ENCODE results near the gene NDST3.

The NDST3 gene

DNA sequence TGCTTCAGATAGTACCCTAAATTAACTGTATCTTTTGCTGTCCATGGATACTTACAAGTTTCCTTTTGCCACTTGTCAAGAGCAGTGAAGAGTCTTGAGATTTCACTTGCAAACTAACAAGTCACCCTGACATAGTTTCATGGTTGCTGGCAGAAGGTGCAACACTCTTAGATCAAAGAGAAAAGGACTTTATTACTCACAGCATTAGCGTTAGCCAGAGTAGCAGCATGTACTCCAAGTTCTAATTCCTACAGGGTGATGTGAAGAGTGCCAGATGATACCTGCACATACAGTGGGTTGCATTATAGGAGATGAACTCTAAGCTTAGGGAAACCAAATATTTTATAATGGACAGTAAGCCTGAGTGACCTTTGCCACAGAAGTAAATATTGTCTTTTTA lies 47.9 kb downstream of the NDST3 start:
- TF ChIP-seq POLR2AphosphoS5 (IDR thresholded peaks at IDR 0.05; ENCODE audit: low read depth, low read length), result no peak
- no peak for TF ChIP-seq POLR2A (IDR thresholded peaks at IDR 0.05; ENCODE audit: low read depth, low read length)
- TF ChIP-seq TAF1 (IDR thresholded peaks at IDR 0.05; ENCODE audit: borderline replicate concordance, low read depth, low read length), result no peak
- no peak for DNase-seq (ENCODE audit: insufficient read length)
- FAIRE-seq, result no peak

DNA sequence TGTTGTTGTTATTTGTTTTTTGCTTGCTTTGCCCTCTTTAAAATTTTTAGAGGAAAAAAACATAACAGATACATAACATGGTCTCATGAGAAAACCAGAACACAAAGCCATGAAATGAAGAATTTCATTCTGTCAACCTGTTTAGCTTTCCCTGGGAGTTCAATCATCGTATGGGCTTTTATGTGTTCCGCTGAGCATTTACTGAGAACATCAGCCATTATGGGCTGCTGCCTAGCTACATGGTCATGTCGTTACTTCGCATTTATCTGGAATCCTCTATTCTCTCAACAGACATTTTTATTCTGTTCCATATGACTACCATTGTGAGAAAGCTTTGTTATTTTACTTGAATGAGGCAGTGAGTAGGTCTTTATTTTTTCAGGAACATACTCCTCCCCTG lies 51.4 kb downstream of the NDST3 start:
- FAIRE-seq, result no peak
- DNase-seq (ENCODE audit: insufficient read length), result no peak

DNA sequence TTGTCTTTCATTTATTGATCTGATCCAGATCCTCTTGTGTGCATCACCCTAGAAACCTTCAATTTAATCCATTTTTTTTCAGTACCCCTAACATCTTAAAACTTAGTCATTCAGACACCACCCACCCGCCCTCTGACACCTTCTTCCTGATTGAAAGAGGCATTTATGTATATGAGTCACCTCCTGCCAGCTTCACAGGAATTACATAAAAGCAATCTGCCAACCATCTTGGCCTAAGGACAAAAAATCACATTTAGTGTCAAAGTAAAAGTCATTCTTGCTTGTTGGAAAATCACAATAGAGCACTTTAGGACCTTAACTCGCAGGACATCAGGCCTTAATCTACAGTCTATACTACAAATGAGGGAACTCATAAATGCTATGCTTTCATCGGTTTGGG lies 52.1 kb downstream of the NDST3 start:
- DNase-seq (ENCODE audit: insufficient read length) (no peak), FAIRE-seq (no peak)
- TF ChIP-seq POLR2AphosphoS5 (IDR thresholded peaks at IDR 0.05; ENCODE audit: low read depth, low read length), result no peak
- no peak for TF ChIP-seq POLR2A (IDR thresholded peaks at IDR 0.05; ENCODE audit: low read depth, low read length)
- TF ChIP-seq TAF1 (IDR thresholded peaks at IDR 0.05; ENCODE audit: borderline replicate concordance, low read depth, low read length), result no peak

More for the DNA sequence above, 51.4 kb downstream of the NDST3 start:
- TF ChIP-seq POLR2AphosphoS5 (IDR thresholded peaks at IDR 0.05; ENCODE audit: low read depth, low read length), result no peak
- TF ChIP-seq POLR2A (IDR thresholded peaks at IDR 0.05; ENCODE audit: low read depth, low read length), result no peak
- no peak for TF ChIP-seq TAF1 (IDR thresholded peaks at IDR 0.05; ENCODE audit: borderline replicate concordance, low read depth, low read length)

DNA sequence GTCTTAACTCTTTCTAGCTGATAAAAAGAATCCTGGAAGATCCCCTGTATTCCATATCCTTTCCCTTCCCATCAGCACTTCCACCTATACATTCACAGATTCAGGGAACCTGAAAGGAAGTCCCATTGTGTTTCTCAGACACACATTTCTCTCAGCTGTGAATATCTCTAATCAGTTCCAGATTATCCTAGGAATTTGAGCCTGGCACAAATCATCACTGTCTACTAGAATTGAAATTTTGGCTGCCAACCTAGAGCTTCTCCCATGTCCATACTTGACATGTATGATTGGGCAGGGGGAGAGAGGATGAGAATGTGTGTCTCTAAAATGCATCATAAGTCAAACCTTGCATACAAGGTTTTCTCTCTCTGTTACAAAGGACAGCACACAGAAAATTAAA lies 53.1 kb downstream of the NDST3 start:
- no peak for TF ChIP-seq POLR2A (IDR thresholded peaks at IDR 0.05; ENCODE audit: low read depth, low read length)
- no peak for TF ChIP-seq TAF1 (IDR thresholded peaks at IDR 0.05; ENCODE audit: borderline replicate concordance, low read depth, low read length)
- TF ChIP-seq POLR2AphosphoS5 (IDR thresholded peaks at IDR 0.05; ENCODE audit: low read depth, low read length), result no peak
- DNase-seq (ENCODE audit: insufficient read length), result no peak

DNA sequence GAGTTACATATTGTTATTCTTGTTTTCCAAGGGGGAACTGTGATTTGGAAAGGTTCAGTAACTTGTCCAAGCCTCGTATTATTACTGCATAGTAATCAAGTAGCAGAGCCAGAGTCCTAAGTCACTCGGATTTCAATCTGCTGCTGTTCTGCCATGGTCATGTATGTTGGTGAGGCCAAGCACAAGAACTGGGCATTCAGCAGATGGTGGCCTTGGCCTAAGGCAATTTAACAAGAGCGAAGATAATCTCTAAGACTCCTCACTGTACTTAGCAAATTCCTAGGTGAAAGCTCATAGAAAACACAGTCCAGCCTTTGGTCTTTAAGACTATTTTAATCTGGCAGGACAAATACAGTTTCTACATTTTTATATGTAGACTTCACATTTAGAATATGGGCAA lies 64.8 kb downstream of the NDST3 start:
- TF ChIP-seq POLR2AphosphoS5 (IDR thresholded peaks at IDR 0.05; ENCODE audit: low read depth, low read length) (no peak), TAF1 (IDR thresholded peaks at IDR 0.05; ENCODE audit: borderline replicate concordance, low read depth, low read length) (no peak)
- FAIRE-seq (no peak), DNase-seq (ENCODE audit: insufficient read length) (no peak)

More for the DNA sequence above, 53.1 kb downstream of the NDST3 start:
- no peak for FAIRE-seq

DNA sequence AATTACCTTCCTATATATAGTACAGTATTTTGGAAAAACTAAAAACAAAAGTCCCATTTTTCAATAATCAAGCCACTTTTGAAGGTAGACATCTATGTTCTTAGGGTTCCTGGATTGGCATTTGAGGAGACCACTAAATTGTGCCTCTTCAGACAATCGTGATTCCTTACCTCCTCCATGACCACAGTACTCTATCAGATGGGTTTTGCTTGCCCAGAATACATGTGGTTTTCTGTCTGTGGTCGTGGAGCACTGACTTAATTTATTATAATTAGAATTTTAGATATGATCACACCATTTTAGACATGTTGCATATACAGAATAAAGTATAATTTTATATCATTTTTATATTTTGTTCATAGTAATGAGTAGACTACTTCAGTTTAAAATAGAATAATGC lies 67.9 kb downstream of the NDST3 start:
- TF ChIP-seq POLR2AphosphoS5 (IDR thresholded peaks at IDR 0.05; ENCODE audit: low read depth, low read length) (no peak), POLR2A (IDR thresholded peaks at IDR 0.05; ENCODE audit: low read depth, low read length) (no peak), TAF1 (IDR thresholded peaks at IDR 0.05; ENCODE audit: borderline replicate concordance, low read depth, low read length) (no peak)
- FAIRE-seq (no peak), DNase-seq (ENCODE audit: insufficient read length) (no peak)

DNA sequence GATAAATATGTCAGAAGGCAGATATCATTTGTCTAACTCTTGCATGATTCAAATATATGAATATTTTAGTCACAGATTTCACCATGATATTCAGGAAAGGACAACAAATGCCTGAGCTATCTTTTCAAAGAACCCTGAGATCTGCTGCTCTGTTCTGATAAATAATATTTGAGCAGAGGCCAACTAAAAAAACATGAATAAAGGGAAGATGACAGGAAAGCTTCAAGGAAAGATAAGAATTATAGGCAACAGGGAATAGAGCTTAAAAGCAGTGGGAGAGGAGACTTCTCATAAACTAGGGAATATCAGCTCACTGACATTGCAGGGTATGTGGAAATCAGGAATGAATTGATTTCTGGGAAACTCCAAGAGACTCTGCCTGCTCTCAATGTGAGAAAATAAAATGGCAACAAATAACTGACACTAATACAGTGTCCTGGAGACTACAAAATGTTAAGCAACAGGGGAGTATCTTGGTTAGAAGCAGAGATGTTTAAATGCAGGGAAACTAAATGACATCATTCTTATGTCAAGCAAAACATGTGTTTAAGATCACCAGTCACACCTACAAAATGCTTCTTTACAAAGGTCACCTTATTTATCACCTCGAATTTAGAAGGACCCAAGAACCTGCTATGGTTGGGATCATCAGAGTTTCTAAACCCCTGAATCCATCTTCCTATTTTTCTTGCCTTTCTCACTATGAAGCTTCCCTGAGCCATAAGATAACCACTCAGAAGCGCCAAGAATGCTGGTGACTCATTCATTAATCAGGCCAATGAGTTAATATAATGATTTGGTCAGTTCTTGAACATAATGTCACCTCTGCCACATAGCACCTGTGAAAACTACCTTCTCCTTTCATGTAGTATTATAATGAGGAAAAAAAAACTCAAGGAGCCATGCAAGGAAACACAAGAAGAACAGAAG lies 78.1 kb downstream of the NDST3 start:
- no peak for DNase-seq (ENCODE audit: insufficient read length)
- TF ChIP-seq TAF1 (IDR thresholded peaks at IDR 0.05; ENCODE audit: borderline replicate concordance, low read depth, low read length) (no peak), POLR2AphosphoS5 (IDR thresholded peaks at IDR 0.05; ENCODE audit: low read depth, low read length) (no peak), POLR2A (IDR thresholded peaks at IDR 0.05; ENCODE audit: low read depth, low read length) (no peak)
- peak; percentile 14 for FAIRE-seq

DNA sequence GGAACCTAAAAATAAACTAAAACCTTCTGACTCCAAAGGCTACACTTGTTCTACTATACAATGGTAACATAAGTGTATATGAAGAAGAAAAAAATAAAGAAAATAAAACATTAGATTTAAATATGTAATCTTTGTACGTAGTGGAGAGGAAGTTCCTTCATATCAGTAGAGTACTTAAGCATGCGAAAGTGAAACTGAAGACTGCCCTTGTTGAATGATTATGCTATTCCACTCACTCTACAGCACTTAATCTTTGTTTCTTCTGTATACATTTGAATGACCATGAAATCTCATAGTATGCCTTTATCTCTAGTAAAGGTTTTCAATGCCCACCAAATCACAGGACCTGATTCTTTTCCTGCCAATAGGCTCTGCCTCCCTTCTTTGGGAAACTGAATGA lies 78.9 kb downstream of the NDST3 start:
- TF ChIP-seq TAF1 (IDR thresholded peaks at IDR 0.05; ENCODE audit: borderline replicate concordance, low read depth, low read length) (no peak), POLR2A (IDR thresholded peaks at IDR 0.05; ENCODE audit: low read depth, low read length) (no peak), POLR2AphosphoS5 (IDR thresholded peaks at IDR 0.05; ENCODE audit: low read depth, low read length) (no peak)
- no peak for DNase-seq (ENCODE audit: insufficient read length)
- no peak for FAIRE-seq

DNA sequence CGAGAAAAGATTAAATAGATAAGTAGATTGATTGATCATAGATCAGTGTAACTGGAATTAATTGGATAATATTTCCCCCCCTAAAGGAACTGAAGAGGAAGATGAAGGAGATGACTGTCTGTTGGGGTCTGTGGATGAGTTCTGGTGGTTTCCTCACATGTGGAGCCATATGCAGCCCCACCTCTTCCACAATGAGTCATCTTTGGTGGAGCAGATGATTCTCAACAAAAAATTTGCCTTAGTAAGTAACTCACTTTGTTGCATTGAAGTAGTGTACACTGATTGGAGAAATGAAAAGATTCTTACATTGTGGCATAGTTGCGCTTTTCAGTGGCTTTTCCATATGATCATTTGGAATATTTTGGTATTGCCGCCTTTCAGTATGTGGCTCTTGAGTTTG lies 80.4 kb downstream of the NDST3 start:
- no peak for DNase-seq (ENCODE audit: insufficient read length)
- TF ChIP-seq POLR2AphosphoS5 (IDR thresholded peaks at IDR 0.05; ENCODE audit: low read depth, low read length) (no peak), POLR2A (IDR thresholded peaks at IDR 0.05; ENCODE audit: low read depth, low read length) (no peak), TAF1 (IDR thresholded peaks at IDR 0.05; ENCODE audit: borderline replicate concordance, low read depth, low read length) (no peak)
- FAIRE-seq, result no peak

DNA sequence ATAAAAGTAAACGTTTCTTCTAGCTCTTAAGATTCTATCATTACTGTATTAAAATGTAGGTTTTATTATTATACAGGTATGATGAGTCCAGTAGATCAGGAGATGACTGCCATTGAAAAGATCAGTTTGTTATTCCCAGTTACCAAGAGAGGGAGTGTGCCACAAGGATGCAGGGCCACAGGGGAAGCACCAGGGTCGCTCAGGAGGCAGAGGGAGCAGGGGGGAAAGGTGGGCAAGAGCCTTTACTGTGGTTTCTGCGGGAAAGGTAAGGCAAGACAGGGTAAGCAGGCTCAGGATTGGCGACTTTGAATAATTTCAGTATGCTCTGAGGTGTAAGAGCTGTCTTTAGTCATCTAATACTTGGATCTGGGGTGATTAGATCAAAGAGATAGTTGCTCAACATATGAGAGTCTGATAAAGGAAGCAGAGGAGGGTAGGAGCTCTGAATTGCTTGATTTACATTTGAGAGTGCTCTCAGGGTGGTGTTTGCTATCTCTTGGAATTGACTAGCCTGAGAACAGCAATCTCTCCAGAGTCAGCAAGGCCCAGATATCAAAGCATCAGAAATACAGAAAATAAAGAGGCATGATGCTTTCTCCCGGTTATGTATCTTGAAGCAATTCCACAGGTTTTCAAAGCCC lies 86.0 kb downstream of the NDST3 start:
- DNase-seq (ENCODE audit: insufficient read length) (no peak), FAIRE-seq (no peak)
- TF ChIP-seq POLR2A (IDR thresholded peaks at IDR 0.05; ENCODE audit: low read depth, low read length) (no peak), POLR2AphosphoS5 (IDR thresholded peaks at IDR 0.05; ENCODE audit: low read depth, low read length) (no peak), TAF1 (IDR thresholded peaks at IDR 0.05; ENCODE audit: borderline replicate concordance, low read depth, low read length) (no peak)

DNA sequence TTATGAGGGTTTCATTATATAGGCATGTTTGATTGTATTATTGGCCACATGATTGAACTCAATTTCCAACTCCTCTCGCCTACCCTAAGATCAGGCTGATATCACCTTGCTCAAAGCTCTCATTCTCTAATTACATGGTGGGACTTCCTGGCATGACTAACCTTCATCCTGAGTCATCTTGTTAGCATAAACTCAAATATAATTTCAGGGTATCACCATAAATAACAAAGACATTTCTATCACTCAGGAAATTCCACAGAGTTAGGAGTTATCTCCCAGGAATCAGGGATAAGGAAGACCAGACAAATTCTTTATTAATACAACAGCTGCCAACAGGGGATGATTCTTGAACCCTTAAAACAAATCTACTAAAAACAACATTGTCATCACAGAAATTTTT lies 90.7 kb downstream of the NDST3 start:
- TF ChIP-seq POLR2A (IDR thresholded peaks at IDR 0.05; ENCODE audit: low read depth, low read length) (no peak), POLR2AphosphoS5 (IDR thresholded peaks at IDR 0.05; ENCODE audit: low read depth, low read length) (no peak), TAF1 (IDR thresholded peaks at IDR 0.05; ENCODE audit: borderline replicate concordance, low read depth, low read length) (no peak)
- no peak for FAIRE-seq
- no peak for DNase-seq (ENCODE audit: insufficient read length)

DNA sequence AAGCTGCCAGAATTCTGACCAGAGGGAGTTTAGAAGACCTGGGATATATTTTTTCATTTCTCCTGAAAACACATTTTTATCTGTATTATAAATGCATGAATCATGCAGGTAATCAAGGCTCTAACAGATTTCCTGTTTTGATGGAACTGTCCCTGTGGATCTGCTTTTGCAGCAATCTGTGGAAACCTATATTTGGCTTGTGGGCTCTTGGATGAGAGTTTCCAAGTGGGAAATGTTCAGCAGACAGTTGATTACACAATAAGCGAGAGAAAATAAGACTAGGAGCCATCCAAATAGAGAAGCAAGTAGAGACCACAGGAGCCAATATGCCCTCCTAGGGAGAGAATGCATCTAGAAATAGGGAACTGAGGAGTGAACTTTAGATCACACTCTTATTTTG lies 105.0 kb downstream of the NDST3 start:
- TF ChIP-seq TAF1 (IDR thresholded peaks at IDR 0.05; ENCODE audit: borderline replicate concordance, low read depth, low read length), result no peak
- TF ChIP-seq POLR2A (IDR thresholded peaks at IDR 0.05; ENCODE audit: low read depth, low read length), result no peak
- no peak for TF ChIP-seq POLR2AphosphoS5 (IDR thresholded peaks at IDR 0.05; ENCODE audit: low read depth, low read length)
- DNase-seq (ENCODE audit: insufficient read length) (no peak), FAIRE-seq (no peak)

Measured in GM12892 (cell line).